ENCODE data around the gene LAMA2. TPM values are rescaled to one million over a fixed set of nuclear protein-coding genes. Genes with fewer than 3 reads are reported as not detected.

The LAMA2 gene
- total RNA-seq, 4 donors from 2014 or later, result 61.5 to 154 (median 103) TPM

- Histone ChIP-seq H3K9me3 (no peaks in the 10 kb centered on the region), H3K27ac (no peak overlapping the region), H3K27me3 (no peaks in the 10 kb centered on the region), H3K4me1 (no peaks in the 10 kb centered on the region), H3K4me3 (no peak overlapping the region), H3K36me3 (no peaks in the 10 kb centered on the region)
- intact Hi-C loops (cut with DNase I; ENCODE audit: low total_unique reads), result no loop called here
- no peak for DNase-seq
- no peak for TF ChIP-seq POLR2A (IDR thresholded peaks at IDR 0.05)
Observed at GRCh38 chr6:128997880-128998279, 114.9 kb downstream of the LAMA2 start.

- intact Hi-C loops (cut with DNase I; ENCODE audit: low total_unique reads), result no loop called here
- H3K4me3 ChIP-seq, result no peak overlapping the region
- no peak for TF ChIP-seq POLR2A (IDR thresholded peaks at IDR 0.05)
- TF ChIP-seq, protein P1, sequence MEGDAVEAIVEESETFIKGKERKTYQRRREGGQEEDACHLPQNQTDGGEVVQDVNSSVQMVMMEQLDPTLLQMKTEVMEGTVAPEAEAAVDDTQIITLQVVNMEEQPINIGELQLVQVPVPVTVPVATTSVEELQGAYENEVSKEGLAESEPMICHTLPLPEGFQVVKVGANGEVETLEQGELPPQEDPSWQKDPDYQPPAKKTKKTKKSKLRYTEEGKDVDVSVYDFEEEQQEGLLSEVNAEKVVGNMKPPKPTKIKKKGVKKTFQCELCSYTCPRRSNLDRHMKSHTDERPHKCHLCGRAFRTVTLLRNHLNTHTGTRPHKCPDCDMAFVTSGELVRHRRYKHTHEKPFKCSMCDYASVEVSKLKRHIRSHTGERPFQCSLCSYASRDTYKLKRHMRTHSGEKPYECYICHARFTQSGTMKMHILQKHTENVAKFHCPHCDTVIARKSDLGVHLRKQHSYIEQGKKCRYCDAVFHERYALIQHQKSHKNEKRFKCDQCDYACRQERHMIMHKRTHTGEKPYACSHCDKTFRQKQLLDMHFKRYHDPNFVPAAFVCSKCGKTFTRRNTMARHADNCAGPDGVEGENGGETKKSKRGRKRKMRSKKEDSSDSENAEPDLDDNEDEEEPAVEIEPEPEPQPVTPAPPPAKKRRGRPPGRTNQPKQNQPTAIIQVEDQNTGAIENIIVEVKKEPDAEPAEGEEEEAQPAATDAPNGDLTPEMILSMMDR (IDR thresholded peaks at IDR 0.05), result no peak
- H3K27ac ChIP-seq, result peak overlapping the region in 1 of 2 donors; percentile 22
- DNase-seq, result no peak
- no peaks in the 10 kb centered on the region for H3K9me3 ChIP-seq
- no peaks in the 10 kb centered on the region for H3K4me1 ChIP-seq
- H3K27me3 ChIP-seq, result no peaks in the 10 kb centered on the region
- H3K36me3 ChIP-seq, result no peaks in the 10 kb centered on the region
Observed at GRCh38 chr6:129006724-129007514, 124.0 kb downstream of the LAMA2 start.

DNA sequence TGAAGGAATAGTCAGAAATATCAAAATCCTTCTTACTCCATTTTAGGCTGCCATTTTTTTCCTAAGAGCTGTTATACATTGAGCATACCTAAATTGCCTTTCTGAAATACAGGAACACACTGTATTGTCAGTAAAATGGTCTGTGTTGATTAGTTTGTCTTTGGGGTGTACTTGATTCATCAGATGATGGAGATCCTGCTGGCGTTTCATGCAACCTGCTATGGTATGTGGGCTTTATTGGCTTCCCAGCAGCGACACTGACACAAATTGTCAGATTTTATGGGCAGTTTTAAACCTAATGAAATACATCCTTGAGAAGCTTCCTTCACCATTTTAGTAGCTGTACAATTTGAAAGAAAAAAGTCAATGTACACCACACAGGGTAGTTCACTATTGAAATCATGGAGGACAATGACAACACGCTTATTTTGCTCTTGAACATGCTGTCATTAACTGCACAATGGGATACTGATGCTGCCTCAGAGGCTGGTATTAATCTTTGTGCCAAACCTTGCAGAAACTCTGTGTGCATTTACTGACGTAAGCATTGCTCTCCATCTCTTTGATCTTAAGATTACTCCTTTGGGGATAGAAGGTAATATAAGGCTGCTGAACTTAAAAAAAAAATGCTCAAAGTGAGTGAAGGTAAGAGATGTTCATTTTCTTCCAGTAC is 124.9 kb downstream of the LAMA2 start:
- Histone ChIP-seq H3K27ac (peak overlapping the region in 1 of 2 donors; percentile 19), H3K9me3 (no peaks in the 10 kb centered on the region), H3K27me3 (no peaks in the 10 kb centered on the region), H3K4me1 (no peaks in the 10 kb centered on the region), H3K36me3 (no peaks in the 10 kb centered on the region), H3K4me3 (no peak overlapping the region)
- intact Hi-C loops (cut with DNase I; ENCODE audit: low total_unique reads), result no loop called here
- TF ChIP-seq POLR2A (IDR thresholded peaks at IDR 0.05), result no peak
- TF ChIP-seq, protein P1 (IDR thresholded peaks at IDR 0.05), result no peak
- DNase-seq, result no peak

GRCh38 chr6:129008591-129008990 is 125.7 kb downstream of the LAMA2 start:
- Histone ChIP-seq H3K27ac (peak overlapping the region in 1 of 2 donors; percentile 19), H3K36me3 (no peaks in the 10 kb centered on the region), H3K4me1 (no peaks in the 10 kb centered on the region), H3K4me3 (no peak overlapping the region), H3K27me3 (no peaks in the 10 kb centered on the region), H3K9me3 (no peaks in the 10 kb centered on the region)
- intact Hi-C loops (cut with DNase I; ENCODE audit: low total_unique reads), result no loop called here
- DNase-seq, result no peak
- no peak for TF ChIP-seq POLR2A (IDR thresholded peaks at IDR 0.05)
- TF ChIP-seq, protein P1 (IDR thresholded peaks at IDR 0.05), result no peak

DNA sequence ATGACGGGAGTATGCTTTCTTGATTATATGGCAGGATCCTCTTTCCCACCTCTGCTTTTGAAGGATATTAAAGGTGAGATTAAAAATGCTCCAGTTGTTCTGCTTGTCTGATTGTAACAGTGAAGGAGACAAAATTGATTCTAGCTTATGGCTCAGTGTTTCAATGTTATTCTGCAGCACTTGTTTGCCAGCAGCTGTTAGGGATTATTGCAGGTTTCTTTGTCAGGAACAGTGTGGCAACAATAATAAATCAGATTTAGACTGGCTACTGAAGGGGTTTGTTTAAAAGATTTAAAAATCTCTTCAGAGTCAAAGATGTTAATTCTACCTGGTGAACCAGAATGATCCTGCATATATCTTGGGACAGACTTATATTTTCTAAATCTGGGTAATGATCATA is 126.9 kb downstream of the LAMA2 start:
- H3K4me3 ChIP-seq, result no peak overlapping the region
- intact Hi-C loops (cut with DNase I; ENCODE audit: low total_unique reads), result no loop called here
- no peaks in the 10 kb centered on the region for H3K9me3 ChIP-seq
- H3K36me3 ChIP-seq, result no peaks in the 10 kb centered on the region
- H3K27ac ChIP-seq, result no peak overlapping the region
- no peak for DNase-seq
- no peaks in the 10 kb centered on the region for H3K27me3 ChIP-seq
- no peaks in the 10 kb centered on the region for H3K4me1 ChIP-seq
- TF ChIP-seq POLR2A (IDR thresholded peaks at IDR 0.05), result no peak
- TF ChIP-seq, protein P1 (IDR thresholded peaks at IDR 0.05), result no peak

Measured in uterus (tissue), 4 donors.